HepG2 (cell line): Measurements from ENCODE around the gene EDAR. TPM values are rescaled to one million over a fixed set of nuclear protein-coding genes. Genes with fewer than 3 reads are reported as not detected.

Experiments used
- ATAC-seq: fragments of 200-7000 bp; cut with Tn5 transposase; 3 replicates; pipeline ENCODE4 v1.9.1; 2020; ENCODE audit warnings: mild to moderate bottlenecking, moderate library complexity
- BruUV-seq: library from RNA; stranded (reverse); fragments of 400-500 nt; replicated peaks from 2 replicates; lab custom pipeline; 2021; lab: Mats Ljungman, UMichigan
- CTCF ChIA-PET: fragments of 300-600 bp; formaldehyde crosslinking; extraction: SDS; loops from one replicate; lab custom pipeline; 2021; ENCODE audit warnings: low total read pairs, inconsistent platforms, low intra/inter-chr PET ratio; lab: Yijun Ruan, JAX
- POLR2A ChIA-PET: fragments of 350-600 bp; sonication (Branson Sonifier 250); formaldehyde crosslinking; loops from one replicate; lab custom pipeline; 2020; ENCODE audit warnings: antibody characterized with exemption, inconsistent platforms; lab: Yijun Ruan, JAX
- DNase-seq: peaks from one replicate; pipeline ENCODE4 v3.0.0-alpha.2; 2015; ENCODE audit warnings: low spot score
- FAIRE-seq: peaks from 3 replicates; lab custom pipeline; 2011; peaks lifted over from hg19 to GRCh38; lab: Jason Lieb, UNC
- H2AFZ ChIP-seq: one replicate; pipeline ENCODE4 v1.6.1; 2011; ENCODE audit warnings: low read length, inconsistent platforms
- H3K27ac ChIP-seq: fragments of 300-600 bp; 3 replicates; pipeline ENCODE4 v1.8.0; 2011; ENCODE audit warnings: mixed run types, mild to moderate bottlenecking, mixed read lengths, low read length, inconsistent platforms; ENCODE audit not compliant: insufficient read depth; ENCODE audit errors: extremely low read length
- H3K27me3 ChIP-seq, 2 experiments: fragments of 200-600 bp in 1 of 2; 2 replicates in 1 of 2; 3 replicates in 1 of 2; pipeline versions ENCODE4 v1.6.0 to v1.8.0; 2011; ENCODE audit warnings: low read length in 2 of 2, mild to moderate bottlenecking in 2 of 2, moderate library complexity in 2 of 2, inconsistent platforms in 1 of 2; ENCODE audit not compliant: insufficient read depth in 2 of 2, control insufficient read depth in 1 of 2
- H3K36me3 ChIP-seq, 2 experiments: fragments of 200-600 bp in 1 of 2; replicated peaks in 1 of 2; 2 replicates in 1 of 2; 3 replicates in 1 of 2; pipeline versions ENCODE4 v1.5.1 to v1.8.0; 2011; ENCODE audit warnings: low read length in 2 of 2, inconsistent platforms in 1 of 2; ENCODE audit not compliant: insufficient read depth in 2 of 2, control insufficient read depth in 1 of 2
- H3K4me1 ChIP-seq: 2 replicates; pipeline ENCODE4 v1.5.1; 2012; ENCODE audit warnings: low read length, inconsistent platforms; ENCODE audit not compliant: insufficient read depth
- H3K4me2 ChIP-seq: 2 replicates; pipeline ENCODE4 v1.6.0; 2011; ENCODE audit warnings: low read depth, low read length, inconsistent platforms
- H3K4me3 ChIP-seq, 3 experiments: fragments of 200-600 bp in 1 of 3; sonication (generic), shearing (Covaris generic) in 1 of 3; replicated peaks in 1 of 3; 2 replicates each; pipeline ENCODE4 v1.5.1; 2011 to 2016; ENCODE audit warnings: low read length in 3 of 3, inconsistent platforms in 2 of 3, low read depth in 2 of 3, mild to moderate bottlenecking in 2 of 3, control low read depth in 1 of 3, mixed read lengths in 1 of 3; ENCODE audit not compliant: insufficient read depth in 1 of 3
- H3K79me2 ChIP-seq: one replicate; pipeline ENCODE4 v1.6.1; 2011; ENCODE audit warnings: low read length, inconsistent platforms; ENCODE audit not compliant: insufficient read depth
- H3K9ac ChIP-seq: 2 replicates; pipeline ENCODE4 v1.6.0; 2011; ENCODE audit warnings: mild to moderate bottlenecking, low read depth, low read length, inconsistent platforms; ENCODE audit not compliant: insufficient read depth
- H3K9me3 ChIP-seq: 2 replicates; pipeline ENCODE4 v1.5.1; 2012; ENCODE audit warnings: mild to moderate bottlenecking, low read length
- H4K20me1 ChIP-seq: 2 replicates; pipeline ENCODE4 v1.6.0; 2011; ENCODE audit warnings: inconsistent platforms, mild to moderate bottlenecking, low read length, moderate library complexity; ENCODE audit not compliant: insufficient read depth
- CREB3 ChIP-seq: sonication (generic); formaldehyde crosslinking; IDR thresholded peaks from 2 replicates; pipeline ENCODE4 v1.5.0; 2020; ENCODE audit warnings: missing genetic modification reagents
- IRX3 ChIP-seq: sonication (generic); formaldehyde crosslinking; IDR thresholded peaks from 2 replicates; pipeline ENCODE4 v1.8.1; 2023; ENCODE audit warnings: mild to moderate bottlenecking, low read depth, missing genetic modification reagents, borderline replicate concordance
- NFYB ChIP-seq: sonication (generic); formaldehyde crosslinking; IDR thresholded peaks from 2 replicates; pipeline ENCODE4 v1.4.0; 2020; ENCODE audit warnings: missing genetic modification reagents
- NR3C1 ChIP-seq: sonication (generic); formaldehyde crosslinking; IDR thresholded peaks from 2 replicates; pipeline ENCODE4 v1.4.0; 2020; ENCODE audit warnings: missing genetic modification reagents
- PAWR ChIP-seq: sonication (generic); formaldehyde crosslinking; IDR thresholded peaks from 2 replicates; pipeline ENCODE4 v1.4.0; 2020; ENCODE audit warnings: missing genetic modification reagents, mild to moderate bottlenecking, borderline replicate concordance
- PHF5A ChIP-seq: IDR thresholded peaks from one replicate; pipeline ENCODE4 v1.6.1; 2018; ENCODE audit warnings: low read depth, missing genetic modification reagents; ENCODE audit not compliant: unreplicated experiment
- YEATS4 ChIP-seq: sonication (generic); formaldehyde crosslinking; IDR thresholded peaks from 2 replicates; pipeline ENCODE4 v1.4.0; 2020; ENCODE audit warnings: missing genetic modification reagents, borderline replicate concordance
- ZFP82 ChIP-seq: sonication (generic); formaldehyde crosslinking; IDR thresholded peaks from 2 replicates; pipeline ENCODE4 v1.5.1; 2020; ENCODE audit warnings: mild to moderate bottlenecking, missing genetic modification reagents, borderline replicate concordance
- ZMYM2 ChIP-seq: sonication (generic); formaldehyde crosslinking; IDR thresholded peaks from 2 replicates; pipeline ENCODE4 v1.8.0; 2022; ENCODE audit warnings: mild to moderate bottlenecking, missing genetic modification reagents
- ZNF160 ChIP-seq: sonication (generic); formaldehyde crosslinking; IDR thresholded peaks from 2 replicates; pipeline ENCODE4 v1.8.0; 2022; ENCODE audit warnings: mild to moderate bottlenecking, inconsistent platforms, missing genetic modification reagents
- ZNF280D ChIP-seq: sonication (generic); formaldehyde crosslinking; IDR thresholded peaks from 2 replicates; pipeline ENCODE4 v1.5.1; 2020; ENCODE audit warnings: mild to moderate bottlenecking, missing genetic modification reagents
- ZNF3 ChIP-seq: IDR thresholded peaks from 2 replicates; pipeline ENCODE4 v1.7.0; 2017; ENCODE audit warnings: inconsistent platforms
- ZNF362 ChIP-seq: sonication (generic); formaldehyde crosslinking; IDR thresholded peaks from 2 replicates; pipeline ENCODE4 v1.4.0; 2020; ENCODE audit warnings: missing genetic modification reagents, mild to moderate bottlenecking, borderline replicate concordance
- ZNF550 ChIP-seq: sonication (generic); formaldehyde crosslinking; IDR thresholded peaks from 2 replicates; pipeline ENCODE4 v1.4.0; 2020; ENCODE audit warnings: mild to moderate bottlenecking, missing genetic modification reagents, borderline replicate concordance
- ZNF816 ChIP-seq: sonication (generic); formaldehyde crosslinking; IDR thresholded peaks from 2 replicates; pipeline ENCODE4 v1.8.0; 2022; ENCODE audit warnings: missing genetic modification reagents, mild to moderate bottlenecking, borderline replicate concordance
- WGBS: methylation state at CpG from one replicate; pipeline ENCODE4 v1.1.6; 2017; ENCODE audit warnings: low lambda C conversion rate; 5-methylcytosine and 5-hydroxymethylcytosine counted together
- in situ Hi-C: cut with HindIII; loops from 2 replicates; pipeline ENCODE4 v1.10.0; 2017; ENCODE audit warnings: low pct_unique_long_range_greater_than_20kb; ENCODE audit not compliant: extremely low pct_ligation_motif_present
- intact Hi-C: fragments of 100-400 bp; cut with micrococcal nuclease; formaldehyde crosslinking; loops from one replicate; pipeline ENCODE4 v1.10.0; 2022; ENCODE audit not compliant: unreplicated experiment
- polyA plus RNA-seq, 8 experiments: library from polyadenylated mRNA; depleted of rRNA in 3 of 8; stranded (reverse) in 7 of 8; unstranded in 1 of 8; fragments of >200 nt; fragmentation: Illumina TruSeq in 4 of 8; extraction: Trizol in 4 of 8; gene quantifications; 2 replicates each; pipeline versions ENCODE4 v1.2.1 to v1.2.3, GENCODE V29; 2011 to 2016; ENCODE audit warnings: low read depth in 4 of 8, missing spikeins in 1 of 8, mixed read lengths in 1 of 8; ENCODE audit not compliant: insufficient read depth in 1 of 8
- total RNA-seq, 5 experiments: library from RNA; depleted of rRNA; stranded (reverse); fragments of >200 nt; fragmentation: Illumina TruSeq; extraction: Trizol; gene quantifications; 2 replicates each; pipeline ENCODE4 v1.2.3, GENCODE V29; 2016; ENCODE audit warnings: low read depth in 1 of 5

The EDAR gene
- total and polyA plus RNA-seq, 2 of the 13 experiments (the other 11 are each of a cell fraction or from before 2014, with no cell fraction given) = not detected

- TF ChIP-seq ZNF816 (no peak), NFYB (CRISPR knock-in tag) (no peak)
- TF ChIP-seq, all 625 proteins: peak for 0
Measured at GRCh38 chr2:108910011-108910431, 79.0 kb downstream of the EDAR start (continued).

- Histone ChIP-seq H3K9ac (no peak overlapping the region), H3K4me1 (peaks cover 8% of the 10 kb centered on the region; the same call in 1 of the 2 replicates), H3K4me3 (no peak overlapping the region), H3K79me2 (no peaks in the 10 kb centered on the region), H4K20me1 (no peaks in the 10 kb centered on the region; the same call in 1 of the 2 replicates), H3K27ac (no peak overlapping the region), H2AFZ (no peak overlapping the region), H3K9me3 (no peaks in the 10 kb centered on the region), H3K27me3 (peaks cover 2 to 27% of the 10 kb centered on the region in 2 experiments; a peak in 3 of 5 replicates), H3K36me3 (no peaks in the 10 kb centered on the region), H3K4me2 (no peak overlapping the region)
- FAIRE-seq (no peak), ATAC-seq (no peak), DNase-seq (no peak)
- BruUV-seq = no TSS peak
- in situ Hi-C loops = no loop called here
- ChIA-PET POLR2A (no interaction called here), CTCF (no interaction called here)
- WGBS = 65% methylated on average over 9 of the region's 9 CpGs
- intact Hi-C loops = no loop called here
- TF ChIP-seq ZNF550 (CRISPR knock-in tag) = no peak
- no peak for TF ChIP-seq NR3C1 (CRISPR knock-in tag)
- no peak for TF ChIP-seq PHF5A (CRISPR knock-in tag)
- no peak for TF ChIP-seq ZFP82 (CRISPR knock-in tag)
- TF ChIP-seq YEATS4 (CRISPR knock-in tag) = no peak
- no peak for TF ChIP-seq CREB3 (CRISPR knock-in tag)
- no peak for TF ChIP-seq ZNF280D (CRISPR knock-in tag)
- no peak for TF ChIP-seq ZNF3 (CRISPR knock-in tag)
- TF ChIP-seq PAWR (CRISPR knock-in tag) = no peak
- TF ChIP-seq ZNF362 (CRISPR knock-in tag) = no peak
- TF ChIP-seq IRX3 (CRISPR knock-in tag) = no peak
- no peak for TF ChIP-seq ZMYM2 (CRISPR knock-in tag)
- no peak for TF ChIP-seq ZNF160 (CRISPR knock-in tag)
Measured at GRCh38 chr2:108909275-108909823, 79.7 kb downstream of the EDAR start.
